EH (cell line): ENCODE results near the gene LLPH.
A peak's percentile ranks its signal among the peaks of the same experiment; 100 is the strongest.

Experiments
- DNase-seq: peaks from one replicate; pipeline ENCODE4 v3.0.0-alpha.2; 2015; ENCODE audit warnings: low read depth

Gene LLPH

DNA sequence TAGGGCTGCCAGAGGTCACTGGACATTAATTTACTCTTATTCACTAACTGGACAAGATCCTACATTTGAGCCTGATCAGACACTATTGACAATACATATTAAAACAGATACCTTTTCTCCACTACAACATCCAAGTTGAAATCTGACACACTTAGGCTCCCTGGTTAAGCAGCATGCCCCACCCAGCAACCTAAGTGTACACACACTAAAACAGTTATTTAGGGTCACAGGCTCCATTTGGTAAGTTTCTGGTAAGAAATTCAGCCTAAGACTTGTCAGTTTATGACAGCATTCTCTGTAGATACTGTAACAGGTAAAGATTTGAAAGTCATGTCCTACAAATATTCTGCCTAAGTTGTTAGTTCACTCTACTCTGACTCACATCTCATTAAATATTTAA is 12.3 kb upstream of the LLPH start:
- no peak for DNase-seq

DNA sequence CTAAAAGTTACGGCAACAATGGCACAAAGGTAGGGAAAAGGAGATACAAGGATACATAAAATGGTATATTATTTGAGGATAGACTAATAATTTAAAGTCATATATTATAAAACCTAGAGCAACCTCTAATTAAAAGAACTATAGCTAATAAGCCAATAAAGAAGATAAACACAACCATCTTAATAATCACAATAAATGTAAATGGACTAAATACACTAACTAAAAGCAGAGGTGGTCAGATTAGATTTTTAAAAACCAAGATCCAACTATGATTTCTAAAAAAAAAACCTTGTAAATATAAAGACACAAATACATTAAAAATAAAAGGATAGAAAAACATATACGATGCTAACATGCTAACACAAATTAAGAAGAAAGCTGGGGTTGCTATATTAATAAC is 10.7 kb upstream of the LLPH start:
- no peak for DNase-seq

DNA sequence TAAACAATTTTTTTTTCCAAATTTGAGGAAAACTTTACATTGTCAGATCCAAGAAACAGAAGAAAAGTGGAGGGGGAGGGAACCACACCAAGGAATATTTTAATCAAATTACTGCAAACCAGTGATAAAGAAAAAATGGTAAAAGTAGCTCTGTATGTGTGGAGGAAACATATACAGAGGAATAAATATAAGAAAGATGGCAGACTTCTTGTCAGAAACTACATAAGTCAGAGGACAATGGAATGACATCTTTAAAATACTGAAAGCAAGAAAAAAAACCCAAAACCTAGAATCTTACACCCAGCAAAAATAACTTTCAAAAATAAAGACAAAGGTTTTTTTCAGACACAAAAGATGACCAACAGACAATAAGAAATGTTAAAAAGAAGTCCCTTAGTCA is 10.2 kb upstream of the LLPH start:
- no peak for DNase-seq

DNA sequence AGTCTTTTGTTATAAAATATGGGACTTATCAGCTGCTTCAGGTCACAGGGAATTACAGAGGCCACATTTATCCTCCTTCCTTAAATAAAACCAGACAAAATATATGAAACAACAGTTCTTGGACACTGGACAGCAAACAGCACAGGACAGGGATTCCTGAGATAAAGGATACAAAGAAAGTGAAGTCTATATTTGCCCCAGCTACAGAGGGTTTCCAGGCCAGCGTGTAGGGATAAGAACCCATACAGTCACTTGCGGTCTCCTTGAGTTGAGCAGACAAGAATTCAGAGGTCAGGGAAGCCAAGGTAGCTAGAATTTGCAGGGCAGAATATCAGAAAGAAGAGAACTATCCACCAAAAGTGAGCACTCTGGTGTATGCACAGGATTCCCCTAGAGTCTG is 8.8 kb upstream of the LLPH start:
- no peak for DNase-seq

DNA sequence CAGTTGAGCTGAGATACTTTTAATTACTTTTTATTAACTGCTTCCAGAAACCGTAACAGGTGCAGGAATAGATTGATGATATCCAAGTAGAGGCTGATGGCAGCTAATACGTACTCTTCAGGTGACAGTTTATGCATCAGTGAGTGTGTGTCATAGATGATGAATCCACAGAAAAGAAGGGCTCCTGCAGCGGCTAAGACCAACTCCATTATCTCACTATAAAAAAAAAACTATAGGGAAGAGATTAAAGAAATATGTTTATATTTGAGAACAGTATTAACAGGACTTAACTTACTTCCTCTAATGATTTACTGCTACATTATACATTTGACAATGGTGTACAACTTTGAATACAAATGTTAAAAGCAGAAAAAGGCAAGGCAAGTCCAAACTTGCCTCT is 7.4 kb upstream of the LLPH start:
- DNase-seq = no peak

DNA sequence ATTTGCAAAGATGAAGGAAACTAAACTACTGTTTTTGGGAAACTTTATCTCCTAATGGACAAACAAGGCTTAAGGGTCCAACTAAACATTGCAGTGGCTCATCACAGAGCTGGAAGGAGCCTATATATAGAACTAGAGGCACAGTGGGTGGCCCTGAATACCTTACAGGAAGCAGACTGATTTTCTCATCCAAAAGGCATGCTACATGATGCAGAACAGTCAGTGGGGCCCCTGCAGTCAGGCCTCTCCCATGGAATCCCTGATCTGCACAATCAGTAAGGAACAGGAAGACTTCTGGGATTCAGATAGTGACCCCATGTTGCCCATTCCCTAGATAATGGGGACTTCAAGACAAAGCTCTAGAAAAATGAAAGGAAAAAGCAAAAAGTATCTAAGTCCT is 1.9 kb upstream of the LLPH start:
- DNase-seq = peak; percentile 92

DNA sequence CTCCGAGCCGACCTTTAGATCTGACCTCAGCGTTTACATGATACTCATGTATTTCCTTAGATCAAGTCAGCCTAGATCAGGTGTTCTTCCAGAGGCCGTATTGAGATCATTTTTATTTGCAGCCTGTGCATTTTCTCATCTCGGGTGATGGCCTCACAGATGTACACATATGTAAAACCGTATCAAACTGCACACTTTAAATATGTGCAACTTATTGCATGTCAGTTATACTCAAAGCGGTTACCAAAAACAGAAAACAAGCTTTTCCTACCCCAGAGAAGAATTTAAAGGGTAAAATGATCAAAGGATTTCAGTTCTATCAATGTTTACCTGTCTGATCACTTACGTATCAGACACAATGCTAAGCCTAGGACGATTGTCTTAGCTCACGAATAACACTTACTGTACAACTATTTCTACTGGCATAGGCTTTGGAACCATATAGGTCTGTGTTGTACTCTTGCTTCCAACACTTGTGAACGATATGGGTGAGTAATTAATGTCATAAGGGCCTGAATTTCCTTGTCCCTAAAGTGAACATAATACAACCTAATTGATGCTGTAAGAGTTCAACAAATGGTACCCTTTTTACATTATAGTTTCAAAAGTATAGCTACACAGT is 628 bp upstream of the LLPH start:
- no peak for DNase-seq

DNA sequence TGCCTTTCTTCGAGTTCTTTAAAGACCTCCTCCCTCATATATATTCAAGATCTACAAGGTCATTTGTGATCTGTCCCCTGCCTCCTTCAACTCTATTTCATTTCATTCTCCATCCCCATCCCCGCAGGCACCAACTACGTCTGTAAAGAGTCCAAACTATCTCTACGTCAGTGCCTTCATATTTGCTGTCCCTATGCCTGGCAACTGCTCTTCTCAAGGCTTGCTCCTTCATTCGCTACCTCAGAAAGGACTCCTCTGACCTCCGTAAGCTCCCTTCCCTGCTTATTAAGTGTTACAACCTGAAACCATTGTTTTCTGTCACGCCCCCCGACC is 650 bp downstream of the LLPH start:
- peak; percentile 44 for DNase-seq

DNA sequence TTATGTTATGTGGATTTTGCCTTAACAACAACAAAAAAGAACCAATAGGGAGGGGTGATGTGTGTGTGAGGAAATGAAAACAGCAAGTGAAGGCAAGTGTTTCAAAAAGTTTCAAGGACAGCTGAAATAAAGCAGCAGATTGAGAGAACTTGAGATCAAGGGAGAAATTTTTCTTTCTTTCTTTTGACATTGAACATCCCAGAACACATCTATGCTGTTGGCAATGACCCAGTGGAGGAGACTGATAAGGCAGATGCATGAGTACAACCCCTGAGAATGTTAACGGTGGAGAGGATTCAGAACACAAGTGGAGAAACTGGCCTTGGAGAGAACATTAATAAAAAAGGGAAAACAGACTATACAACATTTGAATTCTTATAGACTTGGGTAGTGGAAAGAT is 2.9 kb downstream of the LLPH start:
- no peak for DNase-seq

DNA sequence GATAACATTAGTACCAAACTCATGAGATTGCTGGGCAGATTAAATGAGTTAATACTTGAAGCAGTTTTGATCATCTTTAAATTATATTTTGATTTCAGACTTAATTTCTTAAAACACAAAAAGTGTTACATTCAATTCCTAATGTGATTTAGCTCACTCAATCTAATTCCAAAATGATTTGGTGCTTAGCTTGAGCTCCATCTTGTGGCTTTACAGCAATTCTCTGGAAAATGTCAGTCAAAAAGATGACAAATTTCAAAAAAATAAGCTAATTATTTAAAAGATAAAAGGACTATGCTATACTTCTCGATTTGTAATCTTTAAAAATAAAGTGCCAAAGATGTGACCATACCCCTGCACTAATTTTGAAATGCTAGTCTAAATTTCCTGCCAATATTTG is 10.1 kb downstream of the LLPH start:
- no peak for DNase-seq

DNA sequence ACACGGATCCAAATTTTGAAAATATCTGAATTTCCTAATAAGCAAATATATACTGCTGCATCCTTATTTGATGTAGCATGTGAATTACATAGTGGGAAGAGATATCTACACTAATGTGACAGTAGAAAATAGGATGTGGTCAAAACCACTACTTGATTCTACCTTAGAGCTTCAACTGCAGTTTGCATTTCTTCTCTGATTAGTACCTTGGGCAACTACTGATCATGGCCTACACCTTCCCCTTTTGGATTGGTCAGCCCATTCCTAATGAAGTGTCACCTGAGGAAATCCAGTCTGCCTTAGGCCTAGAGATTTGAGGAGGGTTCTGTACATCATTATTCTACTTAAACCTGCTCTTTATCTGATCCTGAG is 10.7 kb downstream of the LLPH start:
- no peak for DNase-seq

DNA sequence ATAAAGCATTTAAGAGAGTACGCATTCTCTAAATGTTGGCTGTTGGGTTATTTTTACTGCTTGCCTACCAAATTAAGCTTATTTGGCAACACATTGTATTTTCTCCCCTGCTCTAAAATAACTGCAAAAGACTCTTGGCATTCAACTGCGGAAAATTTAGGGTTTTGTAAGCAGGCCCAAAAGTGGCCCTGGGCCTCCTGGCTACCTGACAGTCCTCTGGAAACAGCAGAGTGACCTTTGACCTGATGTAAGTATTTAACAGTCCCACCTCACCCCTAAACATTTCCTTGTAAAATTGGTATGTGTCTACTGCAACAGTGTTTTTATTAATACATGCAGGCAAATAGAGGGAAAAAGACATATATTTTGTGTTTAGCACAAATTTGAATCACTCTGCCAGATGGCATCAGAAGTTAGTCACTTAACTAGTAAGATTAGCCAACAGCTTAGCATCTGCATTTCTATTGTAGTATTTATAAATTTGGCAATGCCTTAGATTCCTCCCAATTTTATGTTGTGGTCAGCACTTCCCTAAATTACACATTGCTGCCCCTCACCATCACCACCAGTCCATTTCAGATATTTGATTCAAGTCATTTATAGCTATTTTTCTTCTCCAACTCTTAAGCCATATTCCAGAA is 11.2 kb downstream of the LLPH start:
- no peak for DNase-seq

DNA sequence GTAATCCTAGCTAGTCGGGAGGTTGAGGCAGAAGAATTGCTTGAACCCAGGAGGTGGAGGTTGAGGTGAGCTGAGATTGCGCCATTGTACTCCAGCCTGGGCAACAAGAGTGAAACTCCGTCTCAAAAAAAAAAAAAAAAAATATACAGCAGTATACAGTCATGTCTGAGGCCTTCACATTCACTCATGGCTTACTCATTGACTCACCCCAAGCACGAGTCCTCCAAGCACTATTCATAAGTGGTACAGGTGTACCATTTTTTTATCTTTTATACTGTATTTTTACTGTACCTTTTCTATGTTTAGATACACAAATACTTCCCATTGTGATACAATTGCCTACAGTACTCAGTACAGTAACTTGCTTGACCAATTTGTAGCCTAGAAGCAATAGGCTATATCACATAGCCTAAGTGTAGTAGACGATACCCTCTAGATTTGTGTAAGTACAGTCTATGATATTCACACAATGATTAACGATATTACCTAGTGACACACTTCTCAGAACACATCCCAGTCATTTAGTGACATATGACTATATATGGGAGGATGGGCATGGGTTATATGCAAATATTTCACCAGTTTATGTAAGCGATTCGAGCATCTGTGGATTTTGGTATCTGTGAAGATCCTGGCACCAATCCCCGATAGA is 12.2 kb downstream of the LLPH start:
- peak; percentile 24 for DNase-seq

DNA sequence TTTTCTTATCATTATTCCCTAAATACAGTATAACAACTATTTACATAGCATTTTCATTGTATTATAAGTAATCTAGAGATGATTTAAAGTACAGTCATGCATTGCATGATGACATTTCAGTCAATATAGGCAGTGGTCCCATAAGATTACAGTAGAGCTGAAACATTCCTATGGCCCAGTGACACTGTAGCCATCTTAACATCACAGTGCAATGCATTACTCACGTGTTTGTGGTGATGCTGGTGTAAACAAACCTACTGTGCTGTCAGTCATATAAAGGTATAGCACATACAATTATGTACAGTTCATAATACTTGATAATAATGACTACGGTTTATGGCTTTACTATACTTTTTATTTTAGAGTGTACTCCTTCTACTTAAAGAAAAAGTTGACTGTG is 13.3 kb downstream of the LLPH start:
- no peak for DNase-seq

DNA sequence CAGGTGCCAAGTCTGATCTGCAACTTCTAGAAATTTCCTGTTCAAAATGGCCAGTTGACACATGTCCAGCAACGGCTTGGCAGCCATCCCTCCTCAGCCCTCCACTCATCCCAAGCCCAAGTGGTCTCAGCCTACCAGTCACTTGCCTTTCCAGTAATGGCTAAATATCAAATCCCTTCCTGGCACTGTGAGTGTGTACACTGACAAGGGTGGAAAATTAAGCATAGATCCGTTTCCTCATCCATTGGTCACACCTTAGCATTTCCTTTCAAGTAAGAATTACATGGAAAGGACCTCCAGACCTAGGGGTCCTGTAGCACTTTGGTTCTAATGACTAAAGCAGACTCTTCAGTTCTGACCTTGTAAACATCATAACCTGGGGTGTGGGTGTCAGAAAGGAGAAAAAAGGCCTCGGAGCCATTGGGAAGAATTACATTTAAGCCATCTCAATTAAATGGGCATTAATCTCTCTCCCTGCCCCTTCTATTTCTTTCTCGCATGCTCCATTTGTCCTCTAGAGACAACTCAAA is 15.4 kb downstream of the LLPH start:
- DNase-seq = no peak

DNA sequence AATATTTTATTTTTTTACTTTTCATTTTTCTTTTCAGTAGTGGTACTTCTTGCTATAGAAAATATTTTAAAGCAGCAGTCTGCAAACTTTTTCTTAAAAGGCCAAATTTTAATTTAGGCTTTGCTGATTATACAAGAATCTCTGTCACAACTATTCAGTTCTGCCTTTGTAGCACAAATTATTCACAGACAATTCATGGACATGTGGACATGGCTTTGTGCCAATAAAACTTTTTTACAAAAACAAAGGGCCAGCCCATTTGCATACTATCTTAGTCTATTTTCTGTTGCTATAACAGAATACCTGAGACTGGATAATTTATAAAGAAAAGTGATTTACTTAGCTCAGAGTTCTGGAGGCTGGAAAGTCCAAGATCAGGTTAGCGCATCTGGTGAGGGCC is 17.1 kb downstream of the LLPH start:
- DNase-seq = no peak

DNA sequence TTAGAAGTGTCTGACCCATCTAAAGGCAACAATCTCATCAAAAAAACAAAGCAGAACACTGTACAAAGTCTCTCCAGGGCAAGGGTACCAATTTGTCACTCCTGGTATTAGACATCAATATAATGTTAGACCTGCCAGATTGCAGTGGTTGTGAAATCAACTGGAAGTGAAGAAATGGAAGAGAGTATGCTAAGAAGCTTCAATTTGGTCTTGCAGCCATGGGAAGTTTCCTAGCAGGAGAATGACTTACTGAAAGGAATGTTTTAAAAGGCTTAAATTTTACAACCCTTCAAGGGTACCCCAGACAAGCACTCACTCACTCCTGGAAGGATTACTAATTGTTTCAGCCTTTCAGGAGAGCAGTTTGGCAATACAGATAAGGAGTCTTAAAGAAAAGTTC is 18.9 kb downstream of the LLPH start:
- DNase-seq = peak; percentile 67

DNA sequence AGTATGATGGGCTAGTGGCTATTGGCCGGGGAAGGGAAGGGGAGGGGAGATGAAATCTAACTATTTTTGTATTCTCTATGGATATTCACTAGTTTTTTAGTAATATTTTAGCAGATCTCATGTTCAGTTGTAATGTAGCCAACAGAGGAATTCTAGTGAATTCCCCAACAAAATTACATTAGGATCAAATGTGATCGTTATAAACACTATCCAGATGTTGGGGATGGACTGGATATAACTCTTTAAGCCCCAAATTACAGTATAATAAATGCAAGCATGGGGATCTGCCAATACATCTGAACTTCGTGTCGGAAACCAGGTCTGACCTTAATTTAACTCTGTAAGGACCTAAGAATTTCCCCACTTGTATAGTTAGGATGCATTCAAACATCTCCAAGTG is 21.5 kb downstream of the LLPH start:
- DNase-seq = no peak

DNA sequence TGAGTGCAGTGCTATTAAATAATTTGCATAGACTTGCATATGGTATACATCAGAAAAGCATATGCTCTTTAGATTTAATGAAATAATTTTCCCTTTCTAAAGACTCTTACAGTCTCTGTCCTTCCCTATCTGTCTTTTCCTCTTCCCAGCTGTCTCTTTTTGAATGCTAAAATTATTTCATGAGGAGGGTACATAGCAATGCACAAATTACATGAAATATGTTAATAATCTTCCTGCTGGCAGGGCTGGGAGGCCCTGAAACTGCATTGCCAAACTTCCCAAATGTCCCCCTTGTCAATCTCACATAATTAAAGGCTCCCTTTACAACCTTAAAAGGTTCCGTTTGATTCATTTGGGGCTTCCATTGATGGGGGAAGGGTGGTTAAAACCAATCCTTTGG is 22.2 kb downstream of the LLPH start:
- DNase-seq = no peak

DNA sequence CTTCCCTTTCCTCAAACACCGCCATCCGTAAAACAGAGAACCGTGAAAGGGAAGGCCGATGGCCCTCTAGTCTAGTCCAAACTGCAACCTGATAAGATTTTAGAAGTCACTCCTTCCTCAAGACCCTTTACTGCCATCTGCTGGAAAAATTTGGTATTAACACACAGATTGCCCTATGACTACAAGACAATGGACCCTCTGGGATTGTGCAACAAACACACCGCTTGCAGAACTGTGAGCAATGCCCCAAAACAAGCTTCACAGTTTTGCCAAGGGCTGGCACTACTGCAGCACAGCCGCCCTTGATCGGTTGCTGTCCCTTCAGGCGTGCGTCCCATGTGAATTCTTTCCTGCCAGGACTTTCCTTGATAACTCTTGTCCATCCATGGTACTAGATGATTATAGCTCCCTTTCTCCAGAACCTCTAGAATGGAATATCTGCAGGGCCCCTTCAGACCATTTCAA is 23.1 kb downstream of the LLPH start:
- DNase-seq = peak; percentile 91

DNA sequence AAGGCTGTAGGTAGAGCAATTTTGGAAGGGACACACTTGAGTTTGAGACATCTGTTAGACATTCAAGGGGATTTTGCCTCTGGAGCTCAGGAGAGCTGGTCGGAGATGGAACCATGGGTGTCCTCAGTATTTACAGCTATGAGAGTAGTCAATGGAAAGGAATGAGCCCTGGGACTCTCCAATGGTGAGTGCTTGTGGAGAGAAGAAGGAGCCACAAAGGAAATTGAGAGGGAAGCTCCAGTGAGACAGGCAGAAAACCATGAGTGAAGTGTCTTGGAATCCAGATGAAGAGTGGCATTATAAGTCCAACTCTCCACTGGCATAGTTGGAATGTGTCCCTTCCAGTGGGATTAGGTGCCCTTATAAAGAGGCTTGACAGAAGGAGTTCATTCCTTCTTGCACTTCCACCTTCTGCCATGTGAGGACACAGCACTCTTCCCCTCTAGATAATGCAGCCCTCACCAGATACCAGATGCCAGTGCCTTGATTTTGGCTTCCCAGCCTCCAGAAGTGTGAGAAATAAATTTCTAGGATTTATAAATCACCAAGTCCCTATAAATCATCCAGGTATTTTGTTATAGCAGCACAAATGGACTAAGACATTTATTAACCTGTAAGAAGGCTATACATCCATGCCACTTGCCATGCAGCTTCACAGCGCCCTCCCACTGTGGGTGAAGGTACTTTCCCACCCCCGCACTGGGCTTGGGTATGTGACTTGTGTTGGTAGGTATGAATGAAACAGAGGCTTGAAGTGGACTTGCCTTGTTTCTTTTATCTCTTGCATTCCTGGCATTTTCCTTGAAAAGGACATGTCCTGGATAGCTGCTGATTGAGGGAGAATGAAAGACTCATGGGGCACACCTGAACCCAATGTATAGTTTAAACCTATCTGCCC is 27.3 kb downstream of the LLPH start:
- peak; percentile 78 for DNase-seq

DNA sequence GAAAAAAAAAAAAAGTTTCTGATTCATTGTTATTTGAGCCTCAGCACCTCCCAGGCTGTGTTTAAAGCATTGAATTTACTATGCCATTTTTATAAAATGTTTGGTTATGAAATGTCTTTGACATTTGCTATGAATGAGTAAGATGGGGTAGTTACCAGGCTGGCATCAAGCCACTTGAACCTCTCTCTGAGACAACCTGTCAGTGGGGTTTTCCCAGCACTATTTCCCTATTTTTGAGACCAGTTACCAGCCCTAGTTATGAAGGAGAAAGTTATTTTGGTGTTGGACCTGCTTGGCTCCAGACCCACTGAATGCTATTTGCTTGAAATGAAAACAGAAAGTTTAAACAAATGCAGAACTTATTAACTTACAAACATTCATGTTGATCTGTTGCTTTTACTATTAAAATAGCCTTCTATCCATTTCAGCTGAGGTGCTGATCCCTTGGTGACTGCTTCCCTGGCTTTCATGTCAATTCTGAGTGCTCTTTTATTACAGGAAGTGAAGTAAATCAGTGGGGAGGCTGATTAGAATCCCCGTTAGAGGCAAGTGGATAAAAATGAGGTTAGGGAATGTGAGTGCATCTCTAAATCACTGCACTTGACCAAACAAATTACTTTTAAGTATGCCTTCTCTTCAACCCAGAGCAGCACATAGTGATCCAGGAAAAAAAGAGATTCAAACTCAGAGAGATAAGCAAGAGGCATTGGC is 37.8 kb downstream of the LLPH start:
- peak; percentile 57 for DNase-seq
